A673 (cell line): ENCODE results near the gene WNT11. TPM values are rescaled to one million over a fixed set of nuclear protein-coding genes. Genes with fewer than 3 reads are reported as not detected.

Experiments
- BruUV-seq: library from RNA; stranded (reverse); fragments of 400-500 nt; replicated peaks from 2 replicates; lab custom pipeline; 2021; lab: Mats Ljungman, UMichigan
- CTCF ChIA-PET: fragments of 300-600 bp; sonication (Branson Sonifier 250); formaldehyde crosslinking; loops from one replicate; lab custom pipeline; 2022; ENCODE audit warnings: antibody characterized with exemption; lab: Charles Lee
- POLR2A ChIA-PET: fragments of 300-600 bp; sonication (Branson Sonifier 250); formaldehyde crosslinking; loops from one replicate; lab custom pipeline; 2022; ENCODE audit warnings: antibody characterized with exemption; ENCODE audit not compliant: low non-redundant PET; lab: Charles Lee
- DNase-seq: peaks from one replicate; pipeline ENCODE4 v3.0.0-alpha.2; 2015; ENCODE audit warnings: low spot score
- H3K27ac ChIP-seq: fragments of 200-600 bp; sonication (generic); 2 replicates; pipeline ENCODE4 v1.5.1; 2016; ENCODE audit warnings: mixed run types, low read depth, mild to moderate bottlenecking, mixed read lengths, antibody characterized with exemption, low read length; ENCODE audit not compliant: poor library complexity, severe bottlenecking
- H3K27me3 ChIP-seq: fragments of 200-600 bp; sonication (generic); replicated peaks from 2 replicates; pipeline ENCODE4 v1.6.1; 2017; ENCODE audit warnings: mixed run types, low read depth, mild to moderate bottlenecking, mixed read lengths, antibody characterized with exemption, low read length; ENCODE audit not compliant: insufficient read depth, poor library complexity
- H3K36me3 ChIP-seq: fragments of 200-600 bp; sonication (generic); 2 replicates; pipeline ENCODE4 v1.6.1; 2016; ENCODE audit warnings: mixed run types, mild to moderate bottlenecking, mixed read lengths, antibody characterized with exemption, low read length; ENCODE audit not compliant: insufficient read depth, poor library complexity, severe bottlenecking
- H3K4me1 ChIP-seq: fragments of 200-600 bp; sonication (generic); 2 replicates; pipeline ENCODE4 v1.6.1; 2017; ENCODE audit warnings: mixed run types, mild to moderate bottlenecking, mixed read lengths, antibody characterized with exemption, low read length; ENCODE audit not compliant: insufficient read depth, poor library complexity, severe bottlenecking
- H3K4me3 ChIP-seq: fragments of 200-600 bp; sonication (generic); 2 replicates; pipeline ENCODE4 v1.5.1; 2016; ENCODE audit warnings: low read depth, mixed run types, mild to moderate bottlenecking, mixed read lengths, low read length; ENCODE audit not compliant: poor library complexity, severe bottlenecking
- H3K9me3 ChIP-seq: fragments of 200-600 bp; sonication (generic); 2 replicates; pipeline ENCODE4 v1.6.1; 2016; ENCODE audit warnings: mixed run types, low read depth, mild to moderate bottlenecking, mixed read lengths, antibody characterized with exemption, low read length; ENCODE audit not compliant: poor library complexity, severe bottlenecking
- CTCF ChIP-seq: fragments of 300-800, 200-600 bp; sonication (generic); conservative IDR thresholded peaks from 2 replicates; pipeline ENCODE4 v1.5.1; 2017; ENCODE audit warnings: low read depth, mild to moderate bottlenecking, antibody characterized with exemption, low read length, moderate library complexity, mixed read lengths
- EZH2 ChIP-seq: fragments of 200-600 bp; sonication (generic); IDR thresholded peaks from 2 replicates; pipeline ENCODE4 v1.6.1; 2017; ENCODE audit warnings: borderline replicate concordance, low read depth, mild to moderate bottlenecking, mixed read lengths, antibody characterized with exemption, low read length; ENCODE audit not compliant: poor library complexity, severe bottlenecking
- intact Hi-C: fragments of 100-400 bp; cut with micrococcal nuclease; formaldehyde crosslinking; loops from one replicate; pipeline ENCODE4 v1.10.0; 2022; ENCODE audit not compliant: unreplicated experiment
- total RNA-seq: library from RNA; stranded (reverse); gene quantifications from 2 replicates; pipeline ENCODE4 v1.2.3, GENCODE V29; 2021

Gene WNT11
- total RNA-seq, 1 experiment from 2014 or later: 1.2 TPM

- POLR2A ChIA-PET: no interaction called here
- DNase-seq: no peak
- no TSS peak for BruUV-seq
Measured at GRCh38 chr11:76185931-76186401, 20.3 kb downstream of the WNT11 start.

GRCh38 chr11:76185511-76185910 is 20.8 kb downstream of the WNT11 start:
- BruUV-seq: no TSS peak

More at GRCh38 chr11:76185931-76186401, 20.3 kb downstream of the WNT11 start:
- Histone ChIP-seq H3K27ac (no peak overlapping the region), H3K4me1 (no peaks in the 10 kb centered on the region), H3K9me3 (no peaks in the 10 kb centered on the region), H3K4me3 (no peak overlapping the region), H3K27me3 (no peaks in the 10 kb centered on the region), H3K36me3 (no peaks in the 10 kb centered on the region)
- intact Hi-C loops: no loop called here
- TF ChIP-seq CTCF (no peak), EZH2 (no peak)
- CTCF ChIA-PET: no interaction called here

GRCh38 chr11:76184551-76184993 is 21.7 kb downstream of the WNT11 start:
- no peak for DNase-seq
- no peaks in the 10 kb centered on the region for H3K4me1 ChIP-seq
- TF ChIP-seq CTCF (no peak), EZH2 (no peak)
- H3K36me3 ChIP-seq: no peaks in the 10 kb centered on the region
- BruUV-seq: no TSS peak
- H3K9me3 ChIP-seq: no peaks in the 10 kb centered on the region
- H3K27me3 ChIP-seq: no peaks in the 10 kb centered on the region
- POLR2A ChIA-PET: no interaction called here
- intact Hi-C loops: no loop called here
- no peak overlapping the region for H3K27ac ChIP-seq
- no peak overlapping the region for H3K4me3 ChIP-seq
- CTCF ChIA-PET: no interaction called here

More at GRCh38 chr11:76185511-76185910, 20.8 kb downstream of the WNT11 start:
- no peak for TF ChIP-seq CTCF
- TF ChIP-seq EZH2: no peak
- intact Hi-C loops: no loop called here
- ChIA-PET POLR2A (no interaction called here), CTCF (no interaction called here)
- no peak for DNase-seq
- Histone ChIP-seq H3K27me3 (no peaks in the 10 kb centered on the region), H3K4me1 (no peaks in the 10 kb centered on the region), H3K27ac (no peak overlapping the region), H3K4me3 (no peak overlapping the region), H3K36me3 (no peaks in the 10 kb centered on the region), H3K9me3 (no peaks in the 10 kb centered on the region)
